Epithelial cell of proximal tubule (primary cell): ENCODE results near the gene PLAC8L1. TPM values are rescaled to one million over a fixed set of nuclear protein-coding genes. Genes with fewer than 3 reads are reported as not detected.

Experiments used
- DNase-seq: peaks from one replicate; pipeline ENCODE4 v3.0.0-alpha.2; 2011; ENCODE audit warnings: low read depth
- H3K4me3 ChIP-seq: 2 replicates; pipeline ENCODE4 v1.5.1; 2011; ENCODE audit warnings: low read depth, mild to moderate bottlenecking, low read length
- CTCF ChIP-seq: conservative IDR thresholded peaks from 2 replicates; pipeline ENCODE4 v1.5.1; 2012; ENCODE audit warnings: low read depth, mild to moderate bottlenecking, low read length
- total RNA-seq: library from RNA; depleted of rRNA; stranded (reverse); fragments of >200 nt; gene quantifications from 2 replicates; pipeline ENCODE4 v1.2.3, GENCODE V29; 2015

The PLAC8L1 gene
- total RNA-seq, 1 donor from 2014 or later: not detected

- no peak overlapping the region for H3K4me3 ChIP-seq
- no peak for DNase-seq
- no peak for TF ChIP-seq CTCF
Measured at GRCh38 chr5:146082798-146083197, 22.6 kb downstream of the PLAC8L1 start.

DNA sequence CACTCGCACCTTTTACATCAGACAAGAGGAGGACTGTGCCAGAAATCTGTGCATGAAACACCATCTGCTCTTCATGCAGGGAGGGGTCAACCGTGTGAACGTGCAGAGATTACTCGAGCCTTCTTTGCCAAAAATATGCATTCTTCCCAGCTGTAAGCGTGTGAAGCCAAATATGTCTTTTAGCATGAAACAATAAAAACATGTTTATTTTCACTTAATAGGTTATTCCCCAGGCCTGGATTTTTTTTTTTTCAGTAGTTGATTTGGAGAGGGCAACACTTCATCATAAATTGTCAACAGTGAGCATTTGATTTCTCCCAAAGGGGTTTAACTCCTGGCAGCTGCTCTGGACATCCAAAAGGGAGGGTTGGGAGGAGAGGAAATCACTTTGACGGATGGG lies 23.8 kb downstream of the PLAC8L1 start:
- no peak for DNase-seq
- H3K4me3 ChIP-seq: no peak overlapping the region
- no peak for TF ChIP-seq CTCF

GRCh38 chr5:146079695-146080373 lies 25.5 kb downstream of the PLAC8L1 start:
- no peak for TF ChIP-seq CTCF
- no peak overlapping the region for H3K4me3 ChIP-seq
- no peak for DNase-seq

DNA sequence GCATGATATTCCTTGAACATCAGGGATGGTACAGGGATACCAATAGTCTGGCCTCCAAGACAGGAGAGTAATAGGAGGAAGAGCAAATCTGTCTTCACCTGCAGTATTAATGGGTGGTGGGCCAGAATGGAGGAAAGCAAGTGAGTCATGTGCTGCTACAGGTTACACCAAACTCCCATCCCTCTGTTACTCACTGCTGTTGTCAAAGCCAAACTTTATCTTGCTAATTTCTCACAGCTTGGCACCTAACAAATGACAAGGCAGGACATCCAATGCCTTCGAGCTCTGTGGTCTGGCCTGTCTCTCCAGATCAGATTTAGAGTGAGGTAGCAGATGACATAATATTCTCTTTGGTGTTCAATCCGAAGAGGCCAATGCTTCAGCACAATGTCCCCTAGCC lies 26.8 kb downstream of the PLAC8L1 start:
- TF ChIP-seq CTCF: no peak
- no peak overlapping the region for H3K4me3 ChIP-seq
- DNase-seq: no peak

DNA sequence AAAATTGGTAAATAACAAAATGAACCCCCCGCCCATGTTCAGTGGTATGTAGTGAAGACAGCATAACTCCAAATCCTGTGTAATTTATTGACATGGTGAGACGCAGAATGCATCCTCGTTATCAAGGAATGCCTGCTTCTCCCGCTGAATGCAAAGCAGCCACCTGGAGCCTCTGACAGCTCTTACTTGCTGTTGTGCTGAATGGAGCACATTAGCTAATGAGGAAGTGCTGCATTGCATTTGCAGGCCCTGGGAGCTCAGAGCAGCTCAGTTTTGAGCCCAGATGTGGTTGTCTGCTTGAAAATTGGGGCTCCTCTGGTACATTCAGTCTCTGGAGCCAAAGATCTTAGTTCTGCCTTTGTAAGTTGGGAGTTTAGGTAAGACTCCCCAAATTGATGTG lies 28.9 kb downstream of the PLAC8L1 start:
- TF ChIP-seq CTCF: no peak
- no peak overlapping the region for H3K4me3 ChIP-seq
- no peak for DNase-seq

DNA sequence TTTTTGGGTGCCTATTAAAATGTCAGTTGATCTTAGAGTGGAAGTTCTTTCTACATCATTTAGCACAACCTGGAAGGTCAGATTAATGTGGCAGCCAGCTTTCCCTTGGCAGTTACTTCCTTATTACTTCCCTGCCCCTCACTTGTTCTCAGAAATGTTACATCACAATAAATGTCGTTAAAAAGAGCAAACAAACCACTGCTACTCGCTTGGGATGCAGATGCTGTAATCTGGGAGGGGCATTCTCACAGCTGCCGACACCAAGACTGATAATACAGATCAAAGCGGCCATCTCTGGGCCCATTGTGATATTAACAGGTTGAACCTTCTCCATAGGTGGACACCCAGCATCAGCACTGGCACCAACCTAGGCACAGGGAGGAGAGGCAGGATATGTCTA lies 29.3 kb downstream of the PLAC8L1 start:
- no peak overlapping the region for H3K4me3 ChIP-seq
- no peak for DNase-seq
- no peak for TF ChIP-seq CTCF

- no peak overlapping the region for H3K4me3 ChIP-seq
- TF ChIP-seq CTCF: no peak
- DNase-seq: no peak
Measured at GRCh38 chr5:146073239-146073900, 32.0 kb downstream of the PLAC8L1 start.
